Loucy (cell line): ENCODE measurements around the gene RAD51B.

Source experiments
- CTCF ChIP-seq: fragments of 200-600 bp; sonication (generic); conservative IDR thresholded peaks from 2 replicates; pipeline ENCODE4 v1.5.1; 2014; ENCODE audit warnings: mild to moderate bottlenecking, antibody characterized with exemption, low read length
- EZH2phosphoT487 ChIP-seq: fragments of 200-600 bp; IDR thresholded peaks from 2 replicates; pipeline ENCODE4 v1.6.1; 2018; ENCODE audit warnings: antibody characterized with exemption, mild to moderate bottlenecking, moderate library complexity, borderline replicate concordance

DNA sequence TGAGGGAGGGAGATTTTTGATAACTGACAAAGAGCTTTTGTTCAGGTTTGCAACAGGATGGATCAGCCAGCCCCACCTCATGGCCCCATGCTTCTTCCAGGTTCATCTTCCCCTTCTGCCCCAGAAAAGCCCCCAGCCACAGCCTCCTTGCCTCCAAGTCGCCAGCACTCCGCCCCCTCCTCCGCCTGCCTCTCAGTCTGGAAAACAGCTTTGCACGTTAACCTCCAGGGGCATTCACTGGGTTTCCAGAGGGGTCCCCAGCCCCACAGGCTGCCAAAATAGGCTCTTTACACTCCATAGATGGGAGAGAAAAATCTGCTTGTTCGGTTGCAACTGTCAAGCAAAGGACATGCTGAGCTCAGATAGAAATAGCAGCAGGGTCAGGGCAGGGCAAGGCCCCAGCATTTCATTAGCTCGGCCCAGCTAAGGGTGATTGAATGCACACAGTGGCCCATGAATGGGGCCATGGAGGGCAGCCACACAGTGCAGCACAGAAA, 719.7 kb downstream of the RAD51B start:
- TF ChIP-seq CTCF (no peak), EZH2phosphoT487 (no peak)
